Measurements from ENCODE around the gene CHCHD4.

The CHCHD4 gene

GRCh38 chr3:14126887-14127505 is 2.3 kb upstream of the CHCHD4 start:
- Histone ChIP-seq H3K79me2 (ENCODE audit: insufficient read depth, low read length) (peaks cover 67% of the 10 kb centered on the region), H2AFZ (ENCODE audit: low read depth, low read length) (no peak overlapping the region), H3K27ac (ENCODE audit: low read length) (no peak overlapping the region), H3K4me2 (ENCODE audit: insufficient read depth, low read length) (peak overlapping the region; percentile 92; the same call in 1 of the 2 replicates), H3K27me3 (ENCODE audit: insufficient read depth, low read length, poor library complexity) (no peaks in the 10 kb centered on the region), H3K9me3 (ENCODE audit: insufficient read depth, low read length, severe bottlenecking) (no peaks in the 10 kb centered on the region), H3K36me3 (ENCODE audit: insufficient read depth, low read length) (peaks cover 52% of the 10 kb centered on the region), H4K20me1 (ENCODE audit: insufficient read depth, low read length) (peaks cover 42% of the 10 kb centered on the region), H3K4me3 (ENCODE audit: low read depth in 1 of 2, low read length in 2 of 2) (peak overlapping the region in 1 of 2 experiments; percentile 99; a peak in 2 of 4 replicates), H3K4me1 (ENCODE audit: insufficient read depth, low read length) (peaks cover 39% of the 10 kb centered on the region), H3K9ac (ENCODE audit: low read depth, low read length) (peak overlapping the region; percentile 83; the same call in 1 of the 2 replicates)
- no peak for DNase-seq
- TF ChIP-seq CTCF (IDR thresholded peaks at IDR 0.05; ENCODE audit: borderline replicate concordance, extremely low read depth, low read length, poor library complexity, severe bottlenecking) = no peak
- TF ChIP-seq EZH2 (IDR thresholded peaks at IDR 0.05; ENCODE audit: borderline replicate concordance, low read depth, low read length, severe bottlenecking) = no peak
- ATAC-seq (ENCODE audit: insufficient read depth, low read depth) = no peak

DNA sequence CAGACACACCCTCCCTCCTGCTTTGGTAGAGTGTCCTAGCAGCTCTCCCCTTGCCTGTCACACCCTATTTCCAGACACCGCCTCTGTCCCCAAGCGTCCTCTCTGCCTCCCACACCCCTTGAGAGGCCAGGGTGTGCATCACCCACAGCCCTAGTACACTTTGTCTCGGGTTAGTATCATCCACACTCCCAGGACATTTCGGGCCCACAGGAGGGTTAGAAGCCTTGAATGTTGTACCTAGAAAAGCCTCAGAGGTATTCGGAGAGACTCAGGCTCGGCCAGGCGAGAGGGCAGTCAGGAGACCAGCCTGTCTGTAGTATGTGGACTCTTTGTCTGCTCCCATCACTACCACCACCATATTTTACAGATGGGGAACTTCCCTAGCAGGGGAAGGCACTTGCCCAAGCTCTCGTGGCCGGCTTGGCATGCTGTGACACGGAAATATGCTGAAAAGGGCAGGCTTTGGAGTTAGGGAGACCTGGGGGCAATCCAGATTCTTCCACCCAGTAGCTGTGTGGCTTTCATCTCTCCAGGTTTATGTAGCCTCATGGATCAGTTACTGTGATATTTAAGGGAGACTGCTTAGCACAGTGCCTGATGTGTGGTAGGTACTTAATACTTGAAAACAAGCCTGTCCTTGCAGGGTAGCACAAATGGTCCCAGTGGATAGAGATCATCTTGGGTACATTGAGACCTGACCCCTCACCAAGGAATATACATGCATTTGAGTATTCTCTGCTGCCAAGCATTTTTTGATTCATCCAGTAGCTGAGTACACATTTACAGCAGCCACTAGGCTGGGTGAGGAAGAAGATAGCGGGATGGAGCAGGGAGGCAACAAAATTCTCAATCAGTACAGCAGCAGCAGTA is 1.6 kb upstream of the CHCHD4 start:
- DNase-seq = no peak
- H3K79me2 ChIP-seq (ENCODE audit: insufficient read depth, low read length) = peaks cover 74% of the 10 kb centered on the region
- peaks cover 42% of the 10 kb centered on the region for H4K20me1 ChIP-seq (ENCODE audit: insufficient read depth, low read length)
- peak overlapping the region; percentile 88 to 99; a peak in 3 of 4 replicates for H3K4me3 ChIP-seq (ENCODE audit: low read depth in 1 of 2, low read length in 2 of 2)
- peaks cover 42% of the 10 kb centered on the region for H3K4me1 ChIP-seq (ENCODE audit: insufficient read depth, low read length)
- no peak for ATAC-seq (ENCODE audit: insufficient read depth, low read depth)
- no peak overlapping the region for H2AFZ ChIP-seq (ENCODE audit: low read depth, low read length)
- no peak for TF ChIP-seq CTCF (IDR thresholded peaks at IDR 0.05; ENCODE audit: borderline replicate concordance, extremely low read depth, low read length, poor library complexity, severe bottlenecking)
- TF ChIP-seq EZH2 (IDR thresholded peaks at IDR 0.05; ENCODE audit: borderline replicate concordance, low read depth, low read length, severe bottlenecking) = no peak
- no peaks in the 10 kb centered on the region for H3K9me3 ChIP-seq (ENCODE audit: insufficient read depth, low read length, severe bottlenecking)
- H3K27ac ChIP-seq (ENCODE audit: low read length) = peak overlapping the region; percentile 74
- peaks cover 52% of the 10 kb centered on the region for H3K36me3 ChIP-seq (ENCODE audit: insufficient read depth, low read length)
- peak overlapping the region; percentile 92 for H3K4me2 ChIP-seq (ENCODE audit: insufficient read depth, low read length)
- H3K27me3 ChIP-seq (ENCODE audit: insufficient read depth, low read length, poor library complexity) = no peaks in the 10 kb centered on the region
- peak overlapping the region; percentile 83 for H3K9ac ChIP-seq (ENCODE audit: low read depth, low read length)

- H3K9ac ChIP-seq (ENCODE audit: low read depth, low read length) = peak overlapping the region; percentile 83
- TF ChIP-seq CTCF (IDR thresholded peaks at IDR 0.05; ENCODE audit: borderline replicate concordance, extremely low read depth, low read length, poor library complexity, severe bottlenecking) (peak; percentile 21), EZH2 (IDR thresholded peaks at IDR 0.05; ENCODE audit: borderline replicate concordance, low read depth, low read length, severe bottlenecking) (no peak)
- peak overlapping the region; percentile 92 for H3K4me2 ChIP-seq (ENCODE audit: insufficient read depth, low read length)
- H3K9me3 ChIP-seq (ENCODE audit: insufficient read depth, low read length, severe bottlenecking) = no peaks in the 10 kb centered on the region
- H3K79me2 ChIP-seq (ENCODE audit: insufficient read depth, low read length) = peaks cover 75% of the 10 kb centered on the region
- peak overlapping the region; percentile 88 to 99 for H3K4me3 ChIP-seq (ENCODE audit: low read depth in 1 of 2, low read length in 2 of 2)
- ATAC-seq (ENCODE audit: insufficient read depth, low read depth) (peak; percentile 23), DNase-seq (peak; percentile 52)
- peak overlapping the region; percentile 87 for H2AFZ ChIP-seq (ENCODE audit: low read depth, low read length)
- peak overlapping the region; percentile 74 for H3K27ac ChIP-seq (ENCODE audit: low read length)
- H3K27me3 ChIP-seq (ENCODE audit: insufficient read depth, low read length, poor library complexity) = no peaks in the 10 kb centered on the region
- peaks cover 46% of the 10 kb centered on the region for H3K36me3 ChIP-seq (ENCODE audit: insufficient read depth, low read length)
- H3K4me1 ChIP-seq (ENCODE audit: insufficient read depth, low read length) = peaks cover 42% of the 10 kb centered on the region
- peaks cover 35% of the 10 kb centered on the region for H4K20me1 ChIP-seq (ENCODE audit: insufficient read depth, low read length)
Measured at GRCh38 chr3:14125193-14126016, 735 bp upstream of the CHCHD4 start.

All from DND-41 (cell line).